ENCODE results near the gene ERMN.

GRCh38 chr2:157333304-157334047 is 7.9 kb upstream of the ERMN start:
- TF ChIP-seq POLR2AphosphoS5 (IDR thresholded peaks at IDR 0.05; ENCODE audit: low read depth) = no peak
- TF ChIP-seq CTCF (IDR thresholded peaks at IDR 0.05; ENCODE audit: insufficient read depth, low read length) = no peak
- no peak for TF ChIP-seq REST (IDR thresholded peaks at IDR 0.05; ENCODE audit: insufficient replicate concordance, low read depth)
- TF ChIP-seq GABPA (IDR thresholded peaks at IDR 0.05; ENCODE audit: low read depth) = no peak
- no peak for TF ChIP-seq SPI1 (IDR thresholded peaks at IDR 0.05; ENCODE audit: borderline replicate concordance, low read depth)
